SK-N-SH treated with all-trans-retinoic acid at 6 μM for 48 hours (cell line): ENCODE results near the gene MYO5C.

ENCODE experiments used
- ATAC-seq: fragments of 200-7000 bp; cut with Tn5 transposase; 3 replicates; pipeline ENCODE4 v1.9.1; 2020; ENCODE audit warnings: mild to moderate bottlenecking, moderate library complexity
- ARNTL ChIP-seq: fragments of 450-650 bp; formaldehyde crosslinking; IDR thresholded peaks from 2 replicates; pipeline ENCODE4 v1.5.0; 2020; ENCODE audit warnings: low read depth, mild to moderate bottlenecking, moderate library complexity, borderline replicate concordance
- BACH2 ChIP-seq: fragments of 250-450 bp; sonication (Bioruptor Pico); IDR thresholded peaks from 2 replicates; pipeline ENCODE4 v1.9.0; 2021; ENCODE audit warnings: mild to moderate bottlenecking, borderline replicate concordance
- CREB5 ChIP-seq: fragments of 250-450 bp; sonication (Bioruptor Pico); IDR thresholded peaks from 2 replicates; pipeline ENCODE4 v1.5.1; 2020; ENCODE audit warnings: low read depth, mild to moderate bottlenecking, moderate library complexity
- CSDC2 ChIP-seq: fragments of 250-450 bp; sonication (Bioruptor Pico); IDR thresholded peaks from 2 replicates; pipeline ENCODE4 v1.5.0; 2020; ENCODE audit warnings: mild to moderate bottlenecking, moderate library complexity
- CSRNP3 ChIP-seq: fragments of 250-450 bp; sonication (Bioruptor Pico); IDR thresholded peaks from 2 replicates; pipeline ENCODE4 v1.5.1; 2021; ENCODE audit warnings: mild to moderate bottlenecking, moderate library complexity
- ESRRG ChIP-seq: fragments of 250-450 bp; sonication (Bioruptor Pico); IDR thresholded peaks from 2 replicates; pipeline ENCODE4 v1.6.1; 2021; ENCODE audit warnings: mild to moderate bottlenecking
- GLIS3 ChIP-seq: fragments of 250-450 bp; sonication (Bioruptor Pico); IDR thresholded peaks from 2 replicates; pipeline ENCODE4 v1.5.0; 2020; ENCODE audit warnings: mild to moderate bottlenecking, moderate library complexity
- ISL1 ChIP-seq: fragments of 250-450 bp; sonication (Bioruptor Pico); IDR thresholded peaks from 2 replicates; pipeline ENCODE4 v2.1.2; 2022; ENCODE audit warnings: mild to moderate bottlenecking, moderate library complexity
- OSR1 ChIP-seq: fragments of 250-450 bp; sonication (Bioruptor Pico); IDR thresholded peaks from 2 replicates; pipeline ENCODE4 v1.8.0; 2022; ENCODE audit warnings: moderate library complexity, mild to moderate bottlenecking, inconsistent platforms
- POU6F1 ChIP-seq: fragments of 250-450 bp; sonication (Bioruptor Pico); IDR thresholded peaks from 2 replicates; pipeline ENCODE4 v1.8.0; 2021; ENCODE audit warnings: low read depth, mild to moderate bottlenecking, moderate library complexity, borderline replicate concordance
- PPARA ChIP-seq: fragments of 250-450 bp; sonication (Bioruptor Pico); IDR thresholded peaks from 2 replicates; pipeline ENCODE4 v1.5.0; 2020; ENCODE audit warnings: mild to moderate bottlenecking, borderline replicate concordance
- RARB ChIP-seq: fragments of 250-450 bp; sonication (Bioruptor Pico); IDR thresholded peaks from 2 replicates; pipeline ENCODE4 v1.8.0; 2021; ENCODE audit warnings: mild to moderate bottlenecking, moderate library complexity
- SNAI2 ChIP-seq: fragments of 250-450 bp; sonication (Bioruptor Pico); IDR thresholded peaks from 2 replicates; pipeline ENCODE4 v1.5.0; 2020; ENCODE audit warnings: mild to moderate bottlenecking, moderate library complexity
- TCF4 ChIP-seq: fragments of 250-450 bp; sonication (Bioruptor Pico); IDR thresholded peaks from 2 replicates; pipeline ENCODE4 v1.8.0; 2021; ENCODE audit warnings: mild to moderate bottlenecking, moderate library complexity, borderline replicate concordance
- TOX ChIP-seq: fragments of 250-450 bp; sonication (Bioruptor Pico); IDR thresholded peaks from 2 replicates; pipeline ENCODE4 v1.8.0; 2021; ENCODE audit warnings: mild to moderate bottlenecking, moderate library complexity, borderline replicate concordance
- ZC3H10 ChIP-seq: fragments of 250-450 bp; sonication (Bioruptor Pico); IDR thresholded peaks from 2 replicates; pipeline ENCODE4 v1.5.1; 2021; ENCODE audit warnings: mild to moderate bottlenecking, moderate library complexity
- ZFP3 ChIP-seq: fragments of 250-450 bp; sonication (Bioruptor Pico); IDR thresholded peaks from 2 replicates; pipeline ENCODE4 v1.5.0; 2020; ENCODE audit warnings: mild to moderate bottlenecking, moderate library complexity
- ZFP30 ChIP-seq: fragments of 450-650 bp; formaldehyde crosslinking; IDR thresholded peaks from 2 replicates; pipeline ENCODE4 v1.5.0; 2022; ENCODE audit warnings: mild to moderate bottlenecking, moderate library complexity
- ZNF565 ChIP-seq: fragments of 450-650 bp; formaldehyde crosslinking; conservative IDR thresholded peaks from 2 replicates; pipeline ENCODE4 v1.5.0; 2020; ENCODE audit warnings: low read depth, mild to moderate bottlenecking, moderate library complexity
- ZNF70 ChIP-seq: fragments of 450-650 bp; formaldehyde crosslinking; IDR thresholded peaks from 2 replicates; pipeline ENCODE4 v1.5.0; 2020; ENCODE audit warnings: mild to moderate bottlenecking, moderate library complexity
- ZNF8 ChIP-seq: fragments of 450-650 bp; formaldehyde crosslinking; IDR thresholded peaks from 2 replicates; pipeline ENCODE4 v1.5.0; 2020; ENCODE audit warnings: mild to moderate bottlenecking, moderate library complexity
- TF ChIP-seq, protein P1 (sequence below): fragments of 250-450 bp; sonication (Bioruptor Pico); IDR thresholded peaks from 2 replicates; pipeline ENCODE4 v1.5.0; 2020; ENCODE audit warnings: mild to moderate bottlenecking, moderate library complexity
- TF ChIP-seq, protein P2 (sequence below): fragments of 250-450 bp; sonication (Bioruptor Pico); IDR thresholded peaks from 2 replicates; pipeline ENCODE4 v1.8.0; 2020; ENCODE audit warnings: mild to moderate bottlenecking, moderate library complexity, borderline replicate concordance

Gene MYO5C

DNA sequence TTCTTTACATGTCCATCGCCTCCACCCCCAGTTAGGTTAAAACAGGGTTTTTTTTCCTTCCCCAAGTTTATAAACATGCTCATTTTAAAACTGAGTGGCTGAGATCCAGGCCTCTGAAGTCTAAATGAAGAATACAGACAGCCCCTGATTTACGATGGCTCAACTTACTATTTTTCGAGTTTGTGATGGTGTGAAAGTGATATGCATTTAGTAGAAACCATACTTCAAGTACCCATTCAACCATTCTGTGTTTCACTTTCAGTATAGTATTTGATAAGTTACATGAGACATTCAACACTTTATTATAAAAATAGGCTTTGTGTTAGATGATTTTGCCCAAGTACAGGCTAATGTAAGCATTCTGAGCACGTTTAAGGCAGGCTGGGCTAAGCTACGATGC lies 73.9 kb downstream of the MYO5C start:
- ATAC-seq, result no peak

GRCh38 chr15:52220937-52221660 lies 74.5 kb downstream of the MYO5C start:
- TF ChIP-seq TOX, result no peak
- no peak for TF ChIP-seq POU6F1 (CRISPR knock-in tag)
- TF ChIP-seq OSR1 (CRISPR knock-in tag), result no peak
- no peak for TF ChIP-seq ESRRG (CRISPR knock-in tag)
- no peak for TF ChIP-seq CSRNP3 (CRISPR knock-in tag)
- no peak for TF ChIP-seq ZNF565 (CRISPR knock-in tag)
- no peak for TF ChIP-seq ZFP30 (CRISPR knock-in tag)
- no peak for TF ChIP-seq ISL1 (CRISPR knock-in tag)
- TF ChIP-seq SNAI2 (CRISPR knock-in tag), result no peak
- no peak for TF ChIP-seq CREB5
- TF ChIP-seq TCF4 (CRISPR knock-in tag), result no peak
- TF ChIP-seq ZFP3 (CRISPR knock-in tag), result no peak
- no peak for TF ChIP-seq ZNF8 (CRISPR knock-in tag)
- no peak for TF ChIP-seq GLIS3 (CRISPR knock-in tag)
- no peak for TF ChIP-seq ARNTL (CRISPR knock-in tag)
- TF ChIP-seq, protein P1, sequence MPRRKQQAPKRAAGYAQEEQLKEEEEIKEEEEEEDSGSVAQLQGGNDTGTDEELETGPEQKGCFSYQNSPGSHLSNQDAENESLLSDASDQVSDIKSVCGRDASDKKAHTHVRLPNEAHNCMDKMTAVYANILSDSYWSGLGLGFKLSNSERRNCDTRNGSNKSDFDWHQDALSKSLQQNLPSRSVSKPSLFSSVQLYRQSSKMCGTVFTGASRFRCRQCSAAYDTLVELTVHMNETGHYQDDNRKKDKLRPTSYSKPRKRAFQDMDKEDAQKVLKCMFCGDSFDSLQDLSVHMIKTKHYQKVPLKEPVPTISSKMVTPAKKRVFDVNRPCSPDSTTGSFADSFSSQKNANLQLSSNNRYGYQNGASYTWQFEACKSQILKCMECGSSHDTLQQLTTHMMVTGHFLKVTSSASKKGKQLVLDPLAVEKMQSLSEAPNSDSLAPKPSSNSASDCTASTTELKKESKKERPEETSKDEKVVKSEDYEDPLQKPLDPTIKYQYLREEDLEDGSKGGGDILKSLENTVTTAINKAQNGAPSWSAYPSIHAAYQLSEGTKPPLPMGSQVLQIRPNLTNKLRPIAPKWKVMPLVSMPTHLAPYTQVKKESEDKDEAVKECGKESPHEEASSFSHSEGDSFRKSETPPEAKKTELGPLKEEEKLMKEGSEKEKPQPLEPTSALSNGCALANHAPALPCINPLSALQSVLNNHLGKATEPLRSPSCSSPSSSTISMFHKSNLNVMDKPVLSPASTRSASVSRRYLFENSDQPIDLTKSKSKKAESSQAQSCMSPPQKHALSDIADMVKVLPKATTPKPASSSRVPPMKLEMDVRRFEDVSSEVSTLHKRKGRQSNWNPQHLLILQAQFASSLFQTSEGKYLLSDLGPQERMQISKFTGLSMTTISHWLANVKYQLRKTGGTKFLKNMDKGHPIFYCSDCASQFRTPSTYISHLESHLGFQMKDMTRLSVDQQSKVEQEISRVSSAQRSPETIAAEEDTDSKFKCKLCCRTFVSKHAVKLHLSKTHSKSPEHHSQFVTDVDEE (CRISPR knock-in tag), result no peak
- TF ChIP-seq CSDC2 (CRISPR knock-in tag), result no peak
- TF ChIP-seq, all 23 proteins: peak for 0
- ATAC-seq, result no peak

More for the DNA sequence above, 73.9 kb downstream of the MYO5C start:
- no peak for TF ChIP-seq RARB
- TF ChIP-seq, all 23 proteins: peak for 0

DNA sequence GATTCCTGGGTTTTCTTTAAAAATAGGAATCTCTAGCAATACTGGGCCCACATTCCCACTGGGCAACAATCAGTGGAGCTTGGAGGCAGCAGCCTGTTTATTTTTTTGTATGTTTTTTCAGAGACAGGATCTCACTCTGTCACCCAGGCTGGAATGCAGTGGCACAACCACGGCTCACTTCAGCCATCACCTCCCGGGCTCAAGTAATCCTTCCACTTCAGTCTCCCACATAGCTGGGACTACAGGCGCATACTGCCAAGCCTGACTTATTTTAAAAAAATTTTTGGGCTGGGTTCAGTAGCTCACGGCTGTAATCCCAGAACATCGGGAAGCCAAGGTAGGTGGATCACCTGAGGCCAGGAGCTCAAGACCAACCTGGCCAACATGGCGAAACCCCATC lies 75.4 kb downstream of the MYO5C start:
- ATAC-seq, result no peak
- TF ChIP-seq ESRRG (CRISPR knock-in tag), result no peak
- no peak for TF ChIP-seq ZNF8 (CRISPR knock-in tag)
- TF ChIP-seq CSDC2 (CRISPR knock-in tag), result no peak
- TF ChIP-seq BACH2, result no peak
- TF ChIP-seq ZNF565 (CRISPR knock-in tag), result no peak
- no peak for TF ChIP-seq ZNF70 (CRISPR knock-in tag)
- no peak for TF ChIP-seq ZC3H10 (CRISPR knock-in tag)

- ATAC-seq, result no peak
- no peak for TF ChIP-seq ZNF8 (CRISPR knock-in tag)
- TF ChIP-seq ZFP3 (CRISPR knock-in tag), result no peak
- TF ChIP-seq BACH2, result no peak
- no peak for TF ChIP-seq TCF4 (CRISPR knock-in tag)
- TF ChIP-seq TOX, result no peak
- TF ChIP-seq ESRRG (CRISPR knock-in tag), result no peak
- no peak for TF ChIP-seq ISL1 (CRISPR knock-in tag)
- TF ChIP-seq SNAI2 (CRISPR knock-in tag), result no peak
- TF ChIP-seq CSRNP3 (CRISPR knock-in tag), result no peak
- TF ChIP-seq ARNTL (CRISPR knock-in tag), result no peak
- no peak for TF ChIP-seq GLIS3 (CRISPR knock-in tag)
- no peak for TF ChIP-seq PPARA (CRISPR knock-in tag)
- no peak for TF ChIP-seq POU6F1 (CRISPR knock-in tag)
- TF ChIP-seq, protein P2, sequence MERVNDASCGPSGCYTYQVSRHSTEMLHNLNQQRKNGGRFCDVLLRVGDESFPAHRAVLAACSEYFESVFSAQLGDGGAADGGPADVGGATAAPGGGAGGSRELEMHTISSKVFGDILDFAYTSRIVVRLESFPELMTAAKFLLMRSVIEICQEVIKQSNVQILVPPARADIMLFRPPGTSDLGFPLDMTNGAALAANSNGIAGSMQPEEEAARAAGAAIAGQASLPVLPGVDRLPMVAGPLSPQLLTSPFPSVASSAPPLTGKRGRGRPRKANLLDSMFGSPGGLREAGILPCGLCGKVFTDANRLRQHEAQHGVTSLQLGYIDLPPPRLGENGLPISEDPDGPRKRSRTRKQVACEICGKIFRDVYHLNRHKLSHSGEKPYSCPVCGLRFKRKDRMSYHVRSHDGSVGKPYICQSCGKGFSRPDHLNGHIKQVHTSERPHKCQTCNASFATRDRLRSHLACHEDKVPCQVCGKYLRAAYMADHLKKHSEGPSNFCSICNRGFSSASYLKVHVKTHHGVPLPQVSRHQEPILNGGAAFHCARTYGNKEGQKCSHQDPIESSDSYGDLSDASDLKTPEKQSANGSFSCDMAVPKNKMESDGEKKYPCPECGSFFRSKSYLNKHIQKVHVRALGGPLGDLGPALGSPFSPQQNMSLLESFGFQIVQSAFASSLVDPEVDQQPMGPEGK (CRISPR knock-in tag), result no peak
- no peak for TF ChIP-seq RARB
- TF ChIP-seq ZNF70 (CRISPR knock-in tag), result no peak
Measured at GRCh38 chr15:52218816-52219215, 76.8 kb downstream of the MYO5C start.
